HepG2 (cell line): ENCODE measurements around the gene C9orf85. TPM values are rescaled to one million over a fixed set of nuclear protein-coding genes. Genes with fewer than 3 reads are reported as not detected.

Experiments used
- ATAC-seq: fragments of 200-7000 bp; cut with Tn5 transposase; 3 replicates; pipeline ENCODE4 v1.9.1; 2020; ENCODE audit warnings: mild to moderate bottlenecking, moderate library complexity
- BruUV-seq: library from RNA; stranded (reverse); fragments of 400-500 nt; replicated peaks from 2 replicates; lab custom pipeline; 2021; lab: Mats Ljungman, UMichigan
- CTCF ChIA-PET: fragments of 300-600 bp; formaldehyde crosslinking; extraction: SDS; loops from one replicate; lab custom pipeline; 2021; ENCODE audit warnings: low total read pairs, inconsistent platforms, low intra/inter-chr PET ratio; lab: Yijun Ruan, JAX
- POLR2A ChIA-PET: fragments of 350-600 bp; sonication (Branson Sonifier 250); formaldehyde crosslinking; loops from one replicate; lab custom pipeline; 2020; ENCODE audit warnings: antibody characterized with exemption, inconsistent platforms; lab: Yijun Ruan, JAX
- DNase-seq: peaks from one replicate; pipeline ENCODE4 v3.0.0-alpha.2; 2015; ENCODE audit warnings: low spot score
- FAIRE-seq: peaks from 3 replicates; lab custom pipeline; 2011; peaks lifted over from hg19 to GRCh38; lab: Jason Lieb, UNC
- H2AFZ ChIP-seq: one replicate; pipeline ENCODE4 v1.6.1; 2011; ENCODE audit warnings: low read length, inconsistent platforms
- H3K27ac ChIP-seq: fragments of 300-600 bp; 3 replicates; pipeline ENCODE4 v1.8.0; 2011; ENCODE audit warnings: mixed run types, mild to moderate bottlenecking, mixed read lengths, low read length, inconsistent platforms; ENCODE audit not compliant: insufficient read depth; ENCODE audit errors: extremely low read length
- H3K27me3 ChIP-seq, 2 experiments: fragments of 200-600 bp in 1 of 2; 2 replicates in 1 of 2; 3 replicates in 1 of 2; pipeline versions ENCODE4 v1.6.0 to v1.8.0; 2011; ENCODE audit warnings: low read length in 2 of 2, mild to moderate bottlenecking in 2 of 2, moderate library complexity in 2 of 2, inconsistent platforms in 1 of 2; ENCODE audit not compliant: insufficient read depth in 2 of 2, control insufficient read depth in 1 of 2
- H3K36me3 ChIP-seq, 2 experiments: fragments of 200-600 bp in 1 of 2; replicated peaks in 1 of 2; 2 replicates in 1 of 2; 3 replicates in 1 of 2; pipeline versions ENCODE4 v1.5.1 to v1.8.0; 2011; ENCODE audit warnings: low read length in 2 of 2, inconsistent platforms in 1 of 2; ENCODE audit not compliant: insufficient read depth in 2 of 2, control insufficient read depth in 1 of 2
- H3K4me1 ChIP-seq: 2 replicates; pipeline ENCODE4 v1.5.1; 2012; ENCODE audit warnings: low read length, inconsistent platforms; ENCODE audit not compliant: insufficient read depth
- H3K4me2 ChIP-seq: 2 replicates; pipeline ENCODE4 v1.6.0; 2011; ENCODE audit warnings: low read depth, low read length, inconsistent platforms
- H3K4me3 ChIP-seq, 3 experiments: fragments of 200-600 bp in 1 of 3; sonication (generic), shearing (Covaris generic) in 1 of 3; replicated peaks in 1 of 3; 2 replicates each; pipeline ENCODE4 v1.5.1; 2011 to 2016; ENCODE audit warnings: low read length in 3 of 3, inconsistent platforms in 2 of 3, low read depth in 2 of 3, mild to moderate bottlenecking in 2 of 3, control low read depth in 1 of 3, mixed read lengths in 1 of 3; ENCODE audit not compliant: insufficient read depth in 1 of 3
- H3K79me2 ChIP-seq: one replicate; pipeline ENCODE4 v1.6.1; 2011; ENCODE audit warnings: low read length, inconsistent platforms; ENCODE audit not compliant: insufficient read depth
- H3K9ac ChIP-seq: 2 replicates; pipeline ENCODE4 v1.6.0; 2011; ENCODE audit warnings: mild to moderate bottlenecking, low read depth, low read length, inconsistent platforms; ENCODE audit not compliant: insufficient read depth
- H3K9me3 ChIP-seq: 2 replicates; pipeline ENCODE4 v1.5.1; 2012; ENCODE audit warnings: mild to moderate bottlenecking, low read length
- H4K20me1 ChIP-seq: 2 replicates; pipeline ENCODE4 v1.6.0; 2011; ENCODE audit warnings: inconsistent platforms, mild to moderate bottlenecking, low read length, moderate library complexity; ENCODE audit not compliant: insufficient read depth
- BRD4 ChIP-seq: sonication (generic); formaldehyde crosslinking; IDR thresholded peaks from 2 replicates; pipeline ENCODE4 v1.4.0; 2020; ENCODE audit warnings: missing genetic modification reagents
- CEBPG ChIP-seq: IDR thresholded peaks from 2 replicates; pipeline ENCODE4 v1.6.1; 2016
- ELK4 ChIP-seq: sonication (generic); formaldehyde crosslinking; IDR thresholded peaks from 2 replicates; pipeline ENCODE4 v1.9.0; 2021; ENCODE audit warnings: missing genetic modification reagents, borderline replicate concordance
- FOXC1 ChIP-seq: sonication (generic); formaldehyde crosslinking; IDR thresholded peaks from 2 replicates; pipeline ENCODE4 v1.8.0; 2022; ENCODE audit warnings: mild to moderate bottlenecking, missing genetic modification reagents, borderline replicate concordance
- ISX ChIP-seq: sonication (generic); formaldehyde crosslinking; conservative IDR thresholded peaks from 2 replicates; pipeline ENCODE4 v1.5.0; 2020; ENCODE audit warnings: missing genetic modification reagents
- KDM4B ChIP-seq: sonication (generic); formaldehyde crosslinking; IDR thresholded peaks from 2 replicates; pipeline ENCODE4 v1.4.0; 2020; ENCODE audit warnings: missing genetic modification reagents
- SIN3A ChIP-seq: IDR thresholded peaks from 2 replicates; pipeline ENCODE4 v1.6.1; 2011; ENCODE audit warnings: low read depth, mild to moderate bottlenecking, control low read depth, low read length, borderline replicate concordance
- SRSF1 ChIP-seq: fragments of 200-400 bp; formaldehyde crosslinking; optimal IDR thresholded peaks from 2 replicates; pipeline ENCODE3; 2017; ENCODE audit warnings: mild to moderate bottlenecking, low read depth, low read length, moderate library complexity
- U2AF2 ChIP-seq: fragments of 200-400 bp; formaldehyde crosslinking; IDR thresholded peaks from 2 replicates; pipeline ENCODE4 v1.6.1; 2017; ENCODE audit warnings: low read depth, mild to moderate bottlenecking, low read length
- ZBTB1 ChIP-seq: sonication (generic); formaldehyde crosslinking; IDR thresholded peaks from 2 replicates; pipeline ENCODE4 v1.4.0; 2020; ENCODE audit warnings: missing genetic modification reagents, borderline replicate concordance
- ZEB1 ChIP-seq: IDR thresholded peaks from 2 replicates; pipeline ENCODE4 v1.6.1; 2012; ENCODE audit warnings: mild to moderate bottlenecking, low read depth, inconsistent platforms; ENCODE audit not compliant: insufficient replicate concordance
- ZFP90 ChIP-seq: sonication (generic); formaldehyde crosslinking; IDR thresholded peaks from 2 replicates; pipeline ENCODE4 v1.8.0; 2022; ENCODE audit warnings: missing genetic modification reagents, mild to moderate bottlenecking, inconsistent platforms, borderline replicate concordance
- ZNF253 ChIP-seq: sonication (generic); formaldehyde crosslinking; IDR thresholded peaks from 2 replicates; pipeline ENCODE4 v1.8.0; 2022; ENCODE audit warnings: mild to moderate bottlenecking, missing genetic modification reagents, borderline replicate concordance
- ZNF337 ChIP-seq: sonication (generic); formaldehyde crosslinking; IDR thresholded peaks from 2 replicates; pipeline ENCODE4 v1.5.1; 2020; ENCODE audit warnings: missing genetic modification reagents, low read depth, mild to moderate bottlenecking, borderline replicate concordance
- ZNF557 ChIP-seq: sonication (generic); formaldehyde crosslinking; IDR thresholded peaks from 2 replicates; pipeline ENCODE4 v1.4.0; 2020; ENCODE audit warnings: missing genetic modification reagents
- ZNF580 ChIP-seq: IDR thresholded peaks from 2 replicates; pipeline ENCODE4 v1.6.1; 2016; ENCODE audit warnings: low read depth, borderline replicate concordance
- ZNF639 ChIP-seq: conservative IDR thresholded peaks from 2 replicates; pipeline ENCODE4 v1.6.1; 2018; ENCODE audit warnings: missing genetic modification reagents
- ZNF674 ChIP-seq: sonication (generic); formaldehyde crosslinking; IDR thresholded peaks from 2 replicates; pipeline ENCODE4 v1.5.0; 2020; ENCODE audit warnings: low read depth, mild to moderate bottlenecking, missing genetic modification reagents
- ZNF703 ChIP-seq: sonication (generic); formaldehyde crosslinking; IDR thresholded peaks from 2 replicates; pipeline ENCODE4 v1.5.1; 2020; ENCODE audit warnings: missing genetic modification reagents, mild to moderate bottlenecking, moderate library complexity, borderline replicate concordance
- ZNF709 ChIP-seq: sonication (generic); formaldehyde crosslinking; IDR thresholded peaks from 2 replicates; pipeline ENCODE4 v1.5.0; 2020; ENCODE audit warnings: mild to moderate bottlenecking, missing genetic modification reagents
- in situ Hi-C: cut with HindIII; loops from 2 replicates; pipeline ENCODE4 v1.10.0; 2017; ENCODE audit warnings: low pct_unique_long_range_greater_than_20kb; ENCODE audit not compliant: extremely low pct_ligation_motif_present
- intact Hi-C: fragments of 100-400 bp; cut with micrococcal nuclease; formaldehyde crosslinking; loops from one replicate; pipeline ENCODE4 v1.10.0; 2022; ENCODE audit not compliant: unreplicated experiment
- polyA plus RNA-seq, 8 experiments: library from polyadenylated mRNA; depleted of rRNA in 3 of 8; stranded (reverse) in 7 of 8; unstranded in 1 of 8; fragments of >200 nt; fragmentation: Illumina TruSeq in 4 of 8; extraction: Trizol in 4 of 8; gene quantifications; 2 replicates each; pipeline versions ENCODE4 v1.2.1 to v1.2.3, GENCODE V29; 2011 to 2016; ENCODE audit warnings: low read depth in 4 of 8, missing spikeins in 1 of 8, mixed read lengths in 1 of 8; ENCODE audit not compliant: insufficient read depth in 1 of 8
- total RNA-seq, 5 experiments: library from RNA; depleted of rRNA; stranded (reverse); fragments of >200 nt; fragmentation: Illumina TruSeq; extraction: Trizol; gene quantifications; 2 replicates each; pipeline ENCODE4 v1.2.3, GENCODE V29; 2016; ENCODE audit warnings: low read depth in 1 of 5

Gene C9orf85
- total and polyA plus RNA-seq, 2 of the 13 experiments (the other 11 are each of a cell fraction or from before 2014, with no cell fraction given): 9.9 to 13.9 TPM

DNA sequence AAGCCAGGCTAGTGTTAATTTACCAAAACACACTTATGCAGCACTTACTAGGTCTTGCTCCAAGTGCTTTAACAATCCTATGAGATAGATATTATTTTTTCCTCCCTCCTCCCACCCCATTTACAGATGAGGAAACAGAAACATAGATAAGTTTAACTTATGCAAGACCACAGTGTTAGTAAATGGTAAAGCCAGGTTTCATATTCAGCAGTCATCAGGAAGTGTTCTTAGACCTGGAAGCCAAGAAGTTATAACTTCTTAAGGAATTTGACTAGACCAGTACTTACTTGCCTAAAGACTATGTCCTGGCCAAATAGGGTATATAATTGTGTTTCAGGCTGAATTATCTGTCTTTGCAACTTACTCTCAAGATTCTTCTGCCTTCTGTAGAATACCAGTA lies 16.3 kb upstream of the C9orf85 start:
- intact Hi-C loops: no loop called here
- no peaks in the 10 kb centered on the region for H3K27me3 ChIP-seq
- BruUV-seq: no TSS peak
- H3K9me3 ChIP-seq: no peaks in the 10 kb centered on the region
- in situ Hi-C loops: no loop called here
- ChIA-PET POLR2A (interaction anchor here (1.1 kb wide), 1 partner anchor 16 kb away, joined by 5 read pairs; the partner anchor contains the start of genes ABHD17B and C9orf85), CTCF (no interaction called here)
- no peak overlapping the region for H3K9ac ChIP-seq
- no peak overlapping the region for H2AFZ ChIP-seq
- ATAC-seq (no peak), FAIRE-seq (no peak), DNase-seq (no peak)
- peaks cover 25% of the 10 kb centered on the region for H3K4me1 ChIP-seq
- TF ChIP-seq ZEB1 (no peak), ELK4 (CRISPR knock-in tag) (no peak), ZNF557 (CRISPR knock-in tag) (no peak), ZNF639 (CRISPR knock-in tag) (no peak), BRD4 (no peak), CEBPG (CRISPR knock-in tag) (no peak), ISX (CRISPR knock-in tag) (no peak), SIN3A (no peak), ZNF703 (no peak), ZNF709 (CRISPR knock-in tag) (no peak), ZBTB1 (no peak), SRSF1 (no peak), U2AF2 (no peak), KDM4B (CRISPR knock-in tag) (no peak), ZNF580 (CRISPR knock-in tag) (no peak), ZNF253 (no peak), ZNF337 (CRISPR knock-in tag) (no peak), ZFP90 (CRISPR knock-in tag) (no peak), ZNF674 (CRISPR knock-in tag) (no peak), FOXC1 (CRISPR knock-in tag) (no peak)
- H3K36me3 ChIP-seq: peaks cover 0 to 2% of the 10 kb centered on the region in 2 experiments; a peak in 1 of 5 replicates
- H3K4me3 ChIP-seq: no peak overlapping the region
- H3K4me2 ChIP-seq: no peak overlapping the region
- H3K79me2 ChIP-seq: peaks cover 88% of the 10 kb centered on the region
- no peak overlapping the region for H3K27ac ChIP-seq
- H4K20me1 ChIP-seq: peaks cover 3% of the 10 kb centered on the region; the same call in 1 of the 2 replicates
